Measurements from ENCODE around the gene SLC35F4.

- TF ChIP-seq POLR2A (IDR thresholded peaks at IDR 0.05) (no peak), EP300 (IDR thresholded peaks at IDR 0.05) (no peak), CTCF (IDR thresholded peaks at IDR 0.05) (no peak)
Measured at GRCh38 chr14:57754527-57754926, 111.4 kb downstream of the SLC35F4 start.

Measured in upper lobe of left lung (tissue), 4 donors.